Nephron (organoid): ENCODE measurements around the gene BCHE.

ENCODE experiments used
- H3K27ac Mint-ChIP-seq, 3 experiments: 2 replicates each; pipeline ENCODE4 v1.8.0; 2020; ENCODE audit warnings: mixed read lengths in 3 of 3, mild to moderate bottlenecking in 2 of 3, moderate library complexity in 1 of 3
- H3K27me3 Mint-ChIP-seq: 2 replicates; pipeline ENCODE4 v1.8.0; 2021; ENCODE audit warnings: low read depth, mild to moderate bottlenecking, moderate library complexity, mixed read lengths
- H3K36me3 Mint-ChIP-seq: 2 replicates; pipeline ENCODE4 v1.8.0; 2020; ENCODE audit warnings: low read depth, mixed read lengths
- H3K4me1 Mint-ChIP-seq: 2 replicates; pipeline ENCODE4 v1.8.0; 2020; ENCODE audit warnings: mixed read lengths
- H3K4me3 Mint-ChIP-seq, 3 experiments: 2 replicates each; pipeline ENCODE4 v1.8.0; 2020; ENCODE audit warnings: mild to moderate bottlenecking in 3 of 3, mixed read lengths in 3 of 3, moderate library complexity in 2 of 3
- H3K9me3 Mint-ChIP-seq: 2 replicates; pipeline ENCODE4 v1.8.0; 2020; ENCODE audit warnings: mixed read lengths
- TF ChIP-seq, protein P1 (sequence below), 3 experiments: fragments of 200-600 bp; sonication (generic); IDR thresholded peaks; one replicate each; pipeline ENCODE4 v1.5.0; 2021; ENCODE audit warnings: antibody characterized with exemption in 3 of 3; ENCODE audit not compliant: unreplicated experiment in 3 of 3

BCHE gene

DNA sequence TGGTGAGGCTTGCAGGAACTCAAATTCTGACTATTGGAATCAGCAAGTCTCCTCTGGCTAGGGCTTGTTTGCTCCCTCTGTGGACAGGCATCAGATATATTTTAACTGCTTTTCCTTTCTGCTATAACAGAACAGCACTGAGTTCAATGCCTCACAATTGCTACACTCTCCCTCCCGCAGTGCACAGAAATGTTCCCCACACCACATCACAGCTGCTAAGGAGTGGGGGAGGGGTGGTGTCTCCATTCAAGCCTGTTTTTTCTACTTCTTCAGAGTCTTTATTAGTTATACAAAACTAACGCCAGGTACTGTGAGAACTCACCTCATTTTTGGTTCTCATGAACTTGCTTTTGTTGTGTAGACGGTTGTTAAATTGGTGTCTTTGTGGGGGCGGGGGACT is 68.5 kb downstream of the BCHE start:
- no peak overlapping the region for H3K27ac Mint-ChIP-seq

DNA sequence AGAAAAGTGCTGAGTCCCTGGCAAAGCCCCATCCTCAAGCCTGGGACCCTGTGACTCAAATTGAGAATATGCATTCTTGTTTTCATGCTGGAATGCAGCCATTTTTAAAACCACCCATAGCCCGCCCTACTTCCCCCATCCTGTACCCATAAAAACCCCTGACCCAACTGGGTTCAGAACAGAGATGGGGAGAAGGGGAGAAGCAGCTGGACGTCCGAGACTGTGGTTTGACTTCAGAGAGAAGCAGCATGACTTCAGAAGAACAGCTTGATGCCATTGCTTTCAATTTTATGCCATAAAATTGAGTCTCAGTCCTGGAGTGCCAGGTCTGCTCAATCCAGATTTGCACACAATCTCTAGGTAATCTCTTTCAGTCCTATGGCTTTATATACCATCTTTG is 78.2 kb downstream of the BCHE start:
- Mint-ChIP-seq H3K27ac (no peak overlapping the region), H3K9me3 (no peaks in the 10 kb centered on the region), H3K4me1 (peaks cover 13% of the 10 kb centered on the region), H3K4me3 (no peak overlapping the region), H3K27me3 (no peaks in the 10 kb centered on the region), H3K36me3 (no peaks in the 10 kb centered on the region)
- TF ChIP-seq, protein P1, sequence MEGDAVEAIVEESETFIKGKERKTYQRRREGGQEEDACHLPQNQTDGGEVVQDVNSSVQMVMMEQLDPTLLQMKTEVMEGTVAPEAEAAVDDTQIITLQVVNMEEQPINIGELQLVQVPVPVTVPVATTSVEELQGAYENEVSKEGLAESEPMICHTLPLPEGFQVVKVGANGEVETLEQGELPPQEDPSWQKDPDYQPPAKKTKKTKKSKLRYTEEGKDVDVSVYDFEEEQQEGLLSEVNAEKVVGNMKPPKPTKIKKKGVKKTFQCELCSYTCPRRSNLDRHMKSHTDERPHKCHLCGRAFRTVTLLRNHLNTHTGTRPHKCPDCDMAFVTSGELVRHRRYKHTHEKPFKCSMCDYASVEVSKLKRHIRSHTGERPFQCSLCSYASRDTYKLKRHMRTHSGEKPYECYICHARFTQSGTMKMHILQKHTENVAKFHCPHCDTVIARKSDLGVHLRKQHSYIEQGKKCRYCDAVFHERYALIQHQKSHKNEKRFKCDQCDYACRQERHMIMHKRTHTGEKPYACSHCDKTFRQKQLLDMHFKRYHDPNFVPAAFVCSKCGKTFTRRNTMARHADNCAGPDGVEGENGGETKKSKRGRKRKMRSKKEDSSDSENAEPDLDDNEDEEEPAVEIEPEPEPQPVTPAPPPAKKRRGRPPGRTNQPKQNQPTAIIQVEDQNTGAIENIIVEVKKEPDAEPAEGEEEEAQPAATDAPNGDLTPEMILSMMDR (IDR thresholded peaks at IDR 0.05; ENCODE audit: unreplicated experiment in 3 of 3): no peak

More for the DNA sequence above, 68.5 kb downstream of the BCHE start:
- Mint-ChIP-seq H3K4me3 (no peak overlapping the region), H3K36me3 (no peaks in the 10 kb centered on the region), H3K27me3 (no peaks in the 10 kb centered on the region), H3K9me3 (peaks cover 7% of the 10 kb centered on the region), H3K4me1 (no peaks in the 10 kb centered on the region)
- TF ChIP-seq, protein P1 (IDR thresholded peaks at IDR 0.05; ENCODE audit: unreplicated experiment in 3 of 3): no peak

DNA sequence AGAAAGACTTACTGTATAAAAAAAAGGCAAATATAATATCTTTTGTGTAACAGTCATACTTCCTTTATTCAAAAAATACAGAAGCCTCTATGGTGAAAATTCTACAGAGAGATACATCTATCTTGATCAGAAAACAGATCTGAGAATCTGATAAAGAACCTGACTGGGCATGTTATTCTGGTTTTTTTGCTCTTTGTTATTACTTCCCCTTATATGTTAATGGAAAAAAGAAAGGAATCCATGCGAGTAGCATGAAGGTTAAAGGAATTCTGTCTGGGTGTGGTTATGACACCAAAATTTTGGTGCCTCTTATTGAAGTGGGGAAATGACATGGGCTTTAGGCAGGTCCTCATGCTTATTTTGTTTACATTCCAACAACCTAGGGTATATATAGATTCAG is 81.7 kb downstream of the BCHE start:
- Mint-ChIP-seq H3K9me3 (no peaks in the 10 kb centered on the region), H3K4me3 (no peak overlapping the region), H3K4me1 (peaks cover 19% of the 10 kb centered on the region), H3K27me3 (no peaks in the 10 kb centered on the region), H3K36me3 (no peaks in the 10 kb centered on the region), H3K27ac (no peak overlapping the region)
- TF ChIP-seq, protein P1 (IDR thresholded peaks at IDR 0.05; ENCODE audit: unreplicated experiment in 3 of 3): no peak

DNA sequence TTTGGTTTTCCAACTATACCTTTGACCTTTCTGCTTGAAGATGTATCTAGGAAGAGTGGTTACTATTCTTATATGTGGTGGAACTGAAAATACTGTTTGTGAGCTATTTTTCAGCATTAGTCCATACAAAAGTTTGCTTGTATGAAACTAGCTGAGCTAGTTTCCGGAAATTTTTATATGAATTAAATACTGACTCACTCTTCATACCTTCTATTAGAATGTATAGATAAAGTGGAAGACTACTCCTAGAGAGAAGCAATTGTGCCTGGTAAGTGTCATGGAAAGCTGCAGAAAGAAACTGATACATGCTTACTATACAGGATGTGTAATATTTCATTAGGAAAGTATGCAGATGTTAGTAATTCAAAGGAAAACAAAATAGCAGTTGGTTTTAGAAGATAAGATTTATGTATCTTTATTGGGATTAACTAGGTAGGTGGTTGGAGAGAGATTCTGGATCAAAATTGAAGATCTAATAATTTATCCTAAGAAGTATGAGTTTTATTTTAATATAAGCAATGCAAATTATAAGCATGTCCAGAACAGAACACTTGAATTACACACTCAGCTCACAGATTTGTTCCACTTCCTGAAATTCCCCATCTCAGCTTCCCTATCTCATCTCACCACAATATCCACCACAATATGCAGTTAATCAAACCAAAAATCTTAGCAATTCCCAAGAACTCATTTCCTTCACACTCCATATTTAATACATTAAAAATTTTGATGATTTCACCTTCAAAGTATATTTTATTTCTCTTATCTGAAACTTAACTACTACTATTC is 82.8 kb downstream of the BCHE start:
- TF ChIP-seq, protein P1 (IDR thresholded peaks at IDR 0.05; ENCODE audit: unreplicated experiment in 3 of 3): no peak
- Mint-ChIP-seq H3K36me3 (no peaks in the 10 kb centered on the region), H3K4me3 (no peak overlapping the region), H3K4me1 (peaks cover 19% of the 10 kb centered on the region), H3K9me3 (no peaks in the 10 kb centered on the region), H3K27me3 (no peaks in the 10 kb centered on the region), H3K27ac (peak overlapping the region in 1 of 3 experiments; percentile 25)

DNA sequence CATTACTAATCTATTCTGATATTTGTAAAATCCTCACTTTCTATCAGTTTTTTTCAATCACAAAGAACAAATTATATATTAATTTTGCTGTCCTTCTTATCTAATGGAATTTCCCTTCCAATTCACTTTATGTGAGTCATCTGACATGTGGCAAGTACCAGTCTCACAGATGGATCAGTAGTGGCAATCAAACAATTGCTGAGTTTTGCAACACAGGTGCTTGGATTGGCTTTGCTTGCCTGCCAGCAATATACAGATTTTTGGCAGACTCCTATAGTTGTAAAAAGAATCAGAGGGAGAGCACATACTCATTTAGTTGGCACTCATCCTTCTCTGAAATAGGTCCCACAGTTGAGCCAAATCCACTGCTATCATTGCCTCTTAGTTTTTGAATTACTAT is 83.7 kb downstream of the BCHE start:
- TF ChIP-seq, protein P1 (IDR thresholded peaks at IDR 0.05; ENCODE audit: unreplicated experiment in 3 of 3): no peak
- no peaks in the 10 kb centered on the region for H3K36me3 Mint-ChIP-seq
- peaks cover 19% of the 10 kb centered on the region for H3K4me1 Mint-ChIP-seq
- H3K27me3 Mint-ChIP-seq: no peaks in the 10 kb centered on the region
- no peak overlapping the region for H3K4me3 Mint-ChIP-seq
- H3K27ac Mint-ChIP-seq: peak overlapping the region in 1 of 3 experiments; percentile 25
- H3K9me3 Mint-ChIP-seq: no peaks in the 10 kb centered on the region

DNA sequence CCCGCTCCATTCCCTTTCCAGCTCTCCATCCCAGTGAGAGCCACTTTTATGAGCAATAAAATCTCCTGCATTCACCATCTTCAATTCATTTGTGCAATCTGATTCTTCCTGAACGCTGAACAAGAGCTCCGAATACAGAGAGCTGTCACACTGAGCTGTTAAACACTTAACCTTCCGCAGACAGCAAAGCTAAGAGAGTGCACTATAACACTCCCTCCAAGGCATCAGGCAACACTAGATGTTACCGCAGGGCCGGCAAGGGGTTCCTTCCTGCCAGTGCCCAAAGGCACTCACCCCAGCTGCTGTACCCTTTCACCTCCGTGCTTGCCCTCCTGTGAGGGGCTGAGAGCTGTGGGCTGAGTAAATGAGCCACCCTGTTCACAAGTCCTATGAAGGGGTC is 85.6 kb downstream of the BCHE start:
- H3K27me3 Mint-ChIP-seq: no peaks in the 10 kb centered on the region
- no peak overlapping the region for H3K27ac Mint-ChIP-seq
- H3K4me3 Mint-ChIP-seq: no peak overlapping the region
- TF ChIP-seq, protein P1 (IDR thresholded peaks at IDR 0.05; ENCODE audit: unreplicated experiment in 3 of 3): no peak
- no peaks in the 10 kb centered on the region for H3K9me3 Mint-ChIP-seq
- no peaks in the 10 kb centered on the region for H3K36me3 Mint-ChIP-seq
- H3K4me1 Mint-ChIP-seq: peaks cover 29% of the 10 kb centered on the region
